ENCODE data around the gene VAPA. TPM values are rescaled to one million over a fixed set of nuclear protein-coding genes. Genes with fewer than 3 reads are reported as not detected.

VAPA gene
- total and polyA plus RNA-seq, 9 of the 15 experiments (the other 6 are each of a cell fraction or from before 2014, with no cell fraction given) = 219 to 902 (median 526) TPM

DNA sequence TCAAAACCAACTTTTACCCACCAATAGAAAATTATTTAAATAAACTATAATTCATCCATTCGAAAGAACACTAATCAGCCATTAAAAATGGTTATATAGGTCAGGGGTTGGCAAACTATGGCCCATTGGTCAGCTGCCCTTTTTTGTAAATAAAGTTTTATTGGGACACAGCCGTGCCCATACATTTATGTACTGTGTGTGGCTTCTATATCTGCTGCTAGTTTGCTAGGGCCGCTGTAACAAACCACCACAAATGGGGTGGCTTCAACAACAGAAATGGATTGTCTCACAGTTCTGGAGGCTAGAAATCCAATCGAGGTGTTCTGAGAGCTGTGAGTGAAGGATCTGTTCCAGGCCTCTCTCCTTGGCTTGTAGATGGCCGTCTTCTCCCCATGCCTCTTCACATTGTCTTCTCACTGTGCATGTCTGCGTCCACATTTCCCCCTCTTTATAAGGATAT lies 35.0 kb upstream of the VAPA start (continued):
- TF ChIP-seq, protein P1, sequence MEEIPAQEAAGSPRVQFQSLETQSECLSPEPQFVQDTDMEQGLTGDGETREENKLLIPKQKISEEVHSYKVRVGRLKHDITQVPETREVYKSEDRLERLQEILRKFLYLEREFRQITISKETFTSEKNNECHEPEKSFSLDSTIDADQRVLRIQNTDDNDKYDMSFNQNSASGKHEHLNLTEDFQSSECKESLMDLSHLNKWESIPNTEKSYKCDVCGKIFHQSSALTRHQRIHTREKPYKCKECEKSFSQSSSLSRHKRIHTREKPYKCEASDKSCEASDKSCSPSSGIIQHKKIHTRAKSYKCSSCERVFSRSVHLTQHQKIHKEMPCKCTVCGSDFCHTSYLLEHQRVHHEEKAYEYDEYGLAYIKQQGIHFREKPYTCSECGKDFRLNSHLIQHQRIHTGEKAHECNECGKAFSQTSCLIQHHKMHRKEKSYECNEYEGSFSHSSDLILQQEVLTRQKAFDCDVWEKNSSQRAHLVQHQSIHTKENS (CRISPR knock-in tag; IDR thresholded peaks at IDR 0.05) = no peak
- no peak for TF ChIP-seq KDM5B (IDR thresholded peaks at IDR 0.05; ENCODE audit: insufficient replicate concordance, low read depth, low read length)
- TF ChIP-seq ZNF354B (CRISPR knock-in tag; IDR thresholded peaks at IDR 0.05) = 0 out of 2 replicates have a peak, but pooled peaks have one; percentile 28
- no peak for TF ChIP-seq HNRNPUL1 (IDR thresholded peaks at IDR 0.05; ENCODE audit: low read length)
- TF ChIP-seq ZNF263 (CRISPR knock-in tag; IDR thresholded peaks at IDR 0.05; ENCODE audit: borderline replicate concordance) = no peak
- TF ChIP-seq MECOM (CRISPR knock-in tag; IDR thresholded peaks at IDR 0.05) = no peak
- peak; percentile 55; the same call in 1 of the 2 replicates for TF ChIP-seq ZNF324 (CRISPR knock-in tag; IDR thresholded peaks at IDR 0.05)
- TF ChIP-seq, protein P2, sequence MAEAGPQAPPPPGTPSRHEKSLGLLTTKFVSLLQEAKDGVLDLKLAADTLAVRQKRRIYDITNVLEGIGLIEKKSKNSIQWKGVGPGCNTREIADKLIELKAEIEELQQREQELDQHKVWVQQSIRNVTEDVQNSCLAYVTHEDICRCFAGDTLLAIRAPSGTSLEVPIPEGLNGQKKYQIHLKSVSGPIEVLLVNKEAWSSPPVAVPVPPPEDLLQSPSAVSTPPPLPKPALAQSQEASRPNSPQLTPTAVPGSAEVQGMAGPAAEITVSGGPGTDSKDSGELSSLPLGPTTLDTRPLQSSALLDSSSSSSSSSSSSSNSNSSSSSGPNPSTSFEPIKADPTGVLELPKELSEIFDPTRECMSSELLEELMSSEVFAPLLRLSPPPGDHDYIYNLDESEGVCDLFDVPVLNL (CRISPR knock-in tag; IDR thresholded peaks at IDR 0.05; ENCODE audit: low read depth) = no peak
- no peak for TF ChIP-seq TEAD4 (IDR thresholded peaks at IDR 0.05; ENCODE audit: low read length)
- no peak for TF ChIP-seq TEAD4 (CRISPR knock-in tag; IDR thresholded peaks at IDR 0.05; ENCODE audit: borderline replicate concordance)
- TF ChIP-seq ZNF76 (CRISPR knock-in tag; IDR thresholded peaks at IDR 0.05; ENCODE audit: borderline replicate concordance) = peak; percentile 77; the same call in 1 of the 2 replicates
- no peak for TF ChIP-seq ZSCAN29 (IDR thresholded peaks at IDR 0.05)
- TF ChIP-seq, protein P3, sequence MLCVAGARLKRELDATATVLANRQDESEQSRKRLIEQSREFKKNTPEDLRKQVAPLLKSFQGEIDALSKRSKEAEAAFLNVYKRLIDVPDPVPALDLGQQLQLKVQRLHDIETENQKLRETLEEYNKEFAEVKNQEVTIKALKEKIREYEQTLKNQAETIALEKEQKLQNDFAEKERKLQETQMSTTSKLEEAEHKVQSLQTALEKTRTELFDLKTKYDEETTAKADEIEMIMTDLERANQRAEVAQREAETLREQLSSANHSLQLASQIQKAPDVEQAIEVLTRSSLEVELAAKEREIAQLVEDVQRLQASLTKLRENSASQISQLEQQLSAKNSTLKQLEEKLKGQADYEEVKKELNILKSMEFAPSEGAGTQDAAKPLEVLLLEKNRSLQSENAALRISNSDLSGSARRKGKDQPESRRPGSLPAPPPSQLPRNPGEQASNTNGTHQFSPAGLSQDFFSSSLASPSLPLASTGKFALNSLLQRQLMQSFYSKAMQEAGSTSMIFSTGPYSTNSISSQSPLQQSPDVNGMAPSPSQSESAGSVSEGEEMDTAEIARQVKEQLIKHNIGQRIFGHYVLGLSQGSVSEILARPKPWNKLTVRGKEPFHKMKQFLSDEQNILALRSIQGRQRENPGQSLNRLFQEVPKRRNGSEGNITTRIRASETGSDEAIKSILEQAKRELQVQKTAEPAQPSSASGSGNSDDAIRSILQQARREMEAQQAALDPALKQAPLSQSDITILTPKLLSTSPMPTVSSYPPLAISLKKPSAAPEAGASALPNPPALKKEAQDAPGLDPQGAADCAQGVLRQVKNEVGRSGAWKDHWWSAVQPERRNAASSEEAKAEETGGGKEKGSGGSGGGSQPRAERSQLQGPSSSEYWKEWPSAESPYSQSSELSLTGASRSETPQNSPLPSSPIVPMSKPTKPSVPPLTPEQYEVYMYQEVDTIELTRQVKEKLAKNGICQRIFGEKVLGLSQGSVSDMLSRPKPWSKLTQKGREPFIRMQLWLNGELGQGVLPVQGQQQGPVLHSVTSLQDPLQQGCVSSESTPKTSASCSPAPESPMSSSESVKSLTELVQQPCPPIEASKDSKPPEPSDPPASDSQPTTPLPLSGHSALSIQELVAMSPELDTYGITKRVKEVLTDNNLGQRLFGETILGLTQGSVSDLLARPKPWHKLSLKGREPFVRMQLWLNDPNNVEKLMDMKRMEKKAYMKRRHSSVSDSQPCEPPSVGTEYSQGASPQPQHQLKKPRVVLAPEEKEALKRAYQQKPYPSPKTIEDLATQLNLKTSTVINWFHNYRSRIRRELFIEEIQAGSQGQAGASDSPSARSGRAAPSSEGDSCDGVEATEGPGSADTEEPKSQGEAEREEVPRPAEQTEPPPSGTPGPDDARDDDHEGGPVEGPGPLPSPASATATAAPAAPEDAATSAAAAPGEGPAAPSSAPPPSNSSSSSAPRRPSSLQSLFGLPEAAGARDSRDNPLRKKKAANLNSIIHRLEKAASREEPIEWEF (CRISPR knock-in tag; IDR thresholded peaks at IDR 0.05) = peak; percentile 73; the same call in 1 of the 2 replicates
- TF ChIP-seq JUN (IDR thresholded peaks at IDR 0.05; ENCODE audit: borderline replicate concordance, low read depth, low read length) = no peak
- no peak for TF ChIP-seq JUN (CRISPR knock-in tag; IDR thresholded peaks at IDR 0.05; ENCODE audit: borderline replicate concordance)
- TF ChIP-seq GABPB2 (CRISPR knock-in tag; conservative IDR thresholded peaks at IDR 0.05) = no peak
- no peak for TF ChIP-seq L3MBTL2 (IDR thresholded peaks at IDR 0.05)
- TF ChIP-seq ZNF780A (CRISPR knock-in tag; IDR thresholded peaks at IDR 0.05) = no peak
- peak; percentile 60; the same call in 1 of the 2 replicates for TF ChIP-seq MTF1 (CRISPR knock-in tag; IDR thresholded peaks at IDR 0.05; ENCODE audit: borderline replicate concordance)
- TF ChIP-seq NRF1 (conservative IDR thresholded peaks at IDR 0.05 in 1 of 2, IDR thresholded peaks at IDR 0.05 in 1 of 2) = no peak
- no peak for TF ChIP-seq POLR2H (tag; IDR thresholded peaks at IDR 0.05; ENCODE audit: low read depth)
- no peak for TF ChIP-seq ZNF316 (IDR thresholded peaks at IDR 0.05)
- TF ChIP-seq ZNF431 (CRISPR knock-in tag; IDR thresholded peaks at IDR 0.05) = no peak
- no peak for TF ChIP-seq SUPT5H (IDR thresholded peaks at IDR 0.05)
- no peak for TF ChIP-seq NFYB (IDR thresholded peaks at IDR 0.05; ENCODE audit: extremely low read depth, insufficient read length)
